Stimulated activated CD8-positive, alpha-beta memory T cell treated with anti-CD3 and anti-CD28 coated beads, Interleukin-15, amount 100 ng/mL, for 1 hour (primary cell): ENCODE results near the gene PSME3.
"Not testable (repeated sequence)": the region's sequence is repeated elsewhere in the genome, so short reads cannot be mapped to it uniquely, and the experiment has no call there.

ENCODE experiments used
- DNase-seq: peaks from one replicate; pipeline ENCODE4 v3.0.0-alpha.2; 2020; ENCODE audit warnings: low read depth

PSME3 gene

DNA sequence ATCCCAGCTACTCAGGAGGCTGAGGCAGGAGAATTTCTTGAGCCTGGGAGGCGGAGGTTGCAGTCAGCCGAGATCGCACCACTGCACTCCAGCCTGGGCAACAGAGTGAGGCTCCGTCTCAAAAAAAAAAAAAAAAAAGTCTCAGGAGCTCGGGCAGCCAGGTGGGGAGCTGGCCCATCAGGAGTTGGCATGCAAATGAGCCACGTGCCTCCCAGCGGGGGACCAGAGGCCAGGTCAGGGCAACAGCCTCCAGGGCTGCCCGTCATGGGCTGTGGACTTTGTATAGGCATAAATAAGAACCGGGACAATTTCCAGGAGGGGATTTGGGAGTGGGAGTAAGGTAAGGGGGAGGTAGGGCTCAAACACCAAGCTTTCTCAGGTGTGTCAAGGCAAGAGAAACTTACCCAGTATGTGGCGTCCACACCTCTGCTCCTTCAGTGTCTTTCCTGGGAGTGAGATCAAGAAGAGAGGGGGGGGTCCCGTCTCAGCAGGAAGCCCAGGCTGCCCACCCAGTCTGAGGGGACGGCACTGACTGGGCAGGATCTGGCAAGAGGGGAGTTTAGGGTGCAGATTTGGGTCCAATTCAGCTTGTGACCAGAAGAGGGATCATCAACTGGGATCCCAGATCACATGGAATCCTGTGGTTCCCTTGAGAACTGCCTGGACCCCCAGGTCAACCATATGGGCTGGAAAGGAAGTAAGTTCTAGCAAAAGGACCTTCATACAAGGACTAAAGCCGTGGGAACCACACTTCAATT lies 45.1 kb downstream of the PSME3 start:
- DNase-seq, result no peak

GRCh38 chr17:42878924-42879595 lies 45.9 kb downstream of the PSME3 start:
- no peak for DNase-seq

DNA sequence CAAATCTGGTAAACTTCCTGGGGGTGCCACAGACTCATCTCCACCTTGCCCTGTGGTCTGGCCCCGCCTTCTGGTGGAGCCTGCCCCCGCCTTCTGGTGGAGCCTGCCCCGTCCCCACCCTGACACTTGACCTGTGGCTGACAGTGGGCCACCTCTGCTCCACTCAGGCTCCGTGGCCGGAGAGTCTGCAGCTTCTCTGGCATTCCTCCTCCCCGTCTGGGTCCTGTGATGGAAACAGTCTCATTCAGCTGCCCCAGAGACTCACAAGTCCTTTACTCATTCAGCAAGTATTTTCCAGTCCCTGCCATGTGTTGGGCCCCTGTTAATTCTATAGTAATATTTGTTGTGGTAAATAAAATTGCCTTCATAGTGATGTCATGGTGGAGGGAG lies 46.4 kb downstream of the PSME3 start:
- no peak for DNase-seq

DNA sequence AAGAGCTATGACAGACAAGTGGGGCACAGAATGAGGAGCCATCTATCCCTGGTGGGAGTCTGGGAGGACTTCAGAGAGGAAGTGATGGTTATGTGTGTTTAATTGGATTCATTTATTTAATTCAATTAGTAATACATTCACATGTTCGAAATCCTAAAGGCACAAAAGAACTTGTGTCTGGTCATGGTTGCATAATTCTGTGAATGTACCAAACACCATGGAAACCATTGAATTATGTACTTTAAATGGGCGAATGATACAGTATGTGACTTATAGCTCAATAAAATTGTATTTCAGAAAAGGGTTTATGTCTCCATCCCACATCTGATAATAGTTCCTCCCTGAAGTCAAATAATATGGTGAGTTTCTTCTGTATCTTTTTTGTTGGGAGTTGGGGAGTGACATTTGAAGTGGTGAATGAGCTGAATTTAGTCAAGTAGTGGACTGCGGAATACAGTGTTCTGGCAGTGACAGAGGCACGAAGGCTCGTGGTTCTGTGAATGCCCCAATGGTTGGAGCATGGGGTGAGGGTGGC lies 47.6 kb downstream of the PSME3 start:
- DNase-seq, result no peak

GRCh38 chr17:42881706-42882105 lies 48.5 kb downstream of the PSME3 start:
- DNase-seq, result not testable (repeated sequence)

- no peak for DNase-seq
Measured at GRCh38 chr17:42882166-42882565, 49.0 kb downstream of the PSME3 start.

DNA sequence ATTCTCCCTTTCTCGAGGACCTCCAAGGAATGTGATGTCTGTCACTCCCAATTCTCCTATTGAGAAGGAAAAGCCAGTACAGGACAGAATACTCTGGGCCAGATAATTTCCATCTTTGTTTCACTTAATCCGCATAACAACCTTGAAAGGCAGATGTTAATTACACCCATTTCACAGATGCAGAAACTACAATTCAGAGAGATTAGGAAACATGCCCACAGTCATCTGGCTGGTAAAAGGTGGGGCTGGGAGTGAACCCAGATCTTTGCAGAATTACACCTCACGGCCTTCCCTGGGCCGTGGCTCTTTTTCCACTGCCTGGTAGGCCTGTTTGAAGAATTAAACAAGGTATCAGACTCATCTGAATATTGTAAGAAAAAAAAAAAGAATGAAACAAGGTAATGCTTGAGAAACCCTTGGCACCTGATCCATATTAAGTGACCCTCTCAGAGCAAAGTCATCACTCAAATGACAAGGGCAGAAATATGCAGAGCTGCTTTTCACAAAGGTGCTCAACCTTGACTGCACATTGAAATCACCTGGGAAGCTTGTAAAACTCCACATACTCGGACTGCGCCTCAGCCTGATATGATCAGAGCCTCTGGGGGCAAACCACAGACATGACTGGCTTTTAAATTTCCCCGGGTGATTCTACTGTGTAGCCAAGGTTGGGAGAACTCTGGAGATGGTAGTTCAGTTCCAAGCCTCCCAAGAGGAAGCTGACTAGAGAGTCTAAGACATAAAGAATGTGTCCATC lies 50.8 kb downstream of the PSME3 start:
- no peak for DNase-seq

DNA sequence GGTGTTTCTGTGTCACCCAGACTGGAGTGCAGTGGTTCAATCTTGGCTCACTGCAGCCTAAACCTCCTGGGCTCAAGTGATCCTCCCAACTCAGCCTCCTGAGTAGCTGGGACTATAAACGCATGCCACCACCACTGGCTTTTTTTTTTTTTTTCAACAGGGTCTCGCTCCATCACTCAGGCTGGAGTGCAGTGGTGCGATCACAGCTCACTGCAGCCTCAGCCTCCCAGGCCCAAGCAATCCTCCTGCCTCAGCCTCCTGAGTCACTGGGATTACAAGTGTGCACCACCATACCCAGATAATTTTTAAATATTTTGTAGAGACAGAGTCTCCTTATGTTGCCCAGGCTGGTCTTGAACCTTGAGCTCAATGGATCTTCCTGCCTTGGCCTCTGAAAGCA lies 52.6 kb downstream of the PSME3 start:
- not testable (repeated sequence) for DNase-seq

- no peak for DNase-seq
Measured at GRCh38 chr17:42886283-42887176, 53.3 kb downstream of the PSME3 start.

DNA sequence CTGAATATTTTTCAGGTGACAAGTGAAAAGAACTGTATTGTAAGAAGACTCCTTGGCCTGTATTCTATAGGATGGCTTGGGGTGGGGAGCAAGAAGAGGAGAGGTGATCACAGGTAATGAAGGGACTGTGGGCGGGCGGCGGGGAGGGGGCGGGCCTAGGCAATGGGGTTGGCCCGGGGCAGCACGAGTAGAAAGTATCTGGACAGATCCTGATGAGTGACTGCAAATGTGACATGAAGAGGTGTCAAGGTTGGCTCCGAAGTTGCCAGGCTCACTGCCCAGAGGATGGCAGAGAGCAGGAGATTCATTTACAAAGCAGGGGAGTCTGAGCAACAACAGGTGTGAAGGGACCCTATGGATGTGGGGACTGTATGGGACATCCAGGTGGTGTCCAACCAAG lies 56.6 kb downstream of the PSME3 start:
- no peak for DNase-seq

DNA sequence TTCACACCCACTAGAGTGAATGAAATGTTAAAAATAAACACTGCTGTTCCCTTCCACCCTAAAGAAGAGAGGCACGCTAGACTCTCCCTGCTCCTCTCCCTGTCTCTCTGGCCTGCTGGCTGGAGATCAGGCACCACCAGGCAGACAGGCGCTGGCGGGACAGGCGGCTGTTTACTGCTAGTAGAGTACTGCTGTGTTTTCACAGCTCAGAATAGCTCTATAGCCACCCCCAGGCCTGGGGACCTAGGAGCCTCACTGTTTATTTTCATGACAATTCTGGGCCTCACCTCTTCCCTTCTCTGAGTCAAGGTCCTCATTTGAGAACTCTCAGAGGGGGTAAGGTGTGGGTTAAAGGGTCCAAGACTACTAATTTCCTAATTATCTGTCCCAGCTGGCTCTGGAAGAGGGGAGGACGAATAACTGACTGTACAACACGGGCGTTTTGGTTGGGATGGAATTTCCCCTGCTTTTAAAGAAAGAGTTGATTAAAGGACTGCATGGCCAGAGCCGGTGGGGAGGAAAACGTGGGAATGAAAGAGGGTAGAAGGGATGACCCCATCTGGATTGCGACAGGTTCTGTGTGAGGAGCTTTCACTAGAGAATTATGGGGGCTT lies 58.4 kb downstream of the PSME3 start:
- DNase-seq, result no peak

DNA sequence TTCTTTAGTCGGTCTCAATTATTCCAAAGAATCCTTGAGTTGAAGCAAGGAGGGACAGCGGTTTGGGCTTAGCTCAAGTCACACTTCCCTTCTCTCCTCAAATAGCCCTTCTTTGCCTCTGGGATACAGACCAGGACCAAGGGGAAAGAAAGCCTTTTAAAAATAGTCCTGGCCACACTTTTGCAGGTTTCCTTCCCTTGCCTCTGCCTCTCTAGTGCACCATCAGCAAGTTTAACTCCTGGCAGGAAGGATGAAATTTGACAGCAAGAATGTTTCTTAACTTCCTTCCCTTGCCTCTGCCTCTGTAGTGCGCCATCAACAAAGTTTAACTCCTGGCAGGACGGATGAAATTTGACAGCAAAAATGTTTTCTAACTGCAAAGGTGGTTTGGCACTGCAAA lies 60.2 kb downstream of the PSME3 start:
- DNase-seq, result no peak
